HG03095 (cell line): ENCODE measurements around the gene TYMP.

Experiments used
- ATAC-seq: cut with Tn5 transposase; IDR thresholded peaks from one replicate; pipeline ENCODE4 v1.9.1; 2021; ENCODE audit warnings: moderate library complexity; ENCODE audit not compliant: unreplicated experiment

The TYMP gene

DNA sequence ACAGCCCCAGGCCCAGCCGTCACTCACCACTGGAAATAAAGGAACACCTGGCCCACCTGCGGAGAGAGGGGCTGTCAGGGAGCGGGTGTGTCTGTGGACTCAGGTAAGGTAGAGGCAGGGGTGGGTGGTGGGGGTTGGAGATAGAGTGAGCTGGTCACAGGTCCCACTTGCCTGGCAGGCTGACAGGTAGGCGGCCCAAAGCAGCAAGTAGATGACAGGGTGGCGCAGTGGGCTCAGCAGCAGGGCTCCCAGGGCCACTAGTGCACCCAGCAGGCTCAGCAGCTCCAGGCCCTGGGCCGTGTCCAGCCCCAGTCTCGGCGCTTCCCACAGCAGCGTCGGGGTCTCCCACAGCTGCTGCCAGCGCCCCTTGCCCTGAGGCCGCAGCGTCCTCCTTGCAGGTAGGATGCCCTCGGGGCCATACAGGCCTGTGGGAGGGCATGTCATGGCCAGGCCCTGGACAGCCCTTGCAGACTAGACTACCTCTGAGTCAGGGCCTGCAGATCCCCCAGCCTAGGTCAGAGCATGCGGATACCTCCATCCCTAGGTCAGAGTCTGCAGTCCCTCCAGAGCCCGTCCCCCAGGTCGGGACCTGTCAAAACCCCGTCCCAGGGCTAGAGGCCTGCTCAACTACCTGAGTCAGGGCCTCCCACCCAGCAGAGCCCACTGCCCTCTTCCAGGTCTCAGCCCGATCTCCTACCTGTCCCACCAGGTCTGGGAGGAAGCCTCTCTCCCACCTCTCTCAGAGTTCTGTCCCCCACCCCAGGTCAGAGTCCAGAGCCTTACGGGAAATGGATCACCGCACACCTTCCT lies 23.0 kb downstream of the TYMP start:
- no peak for ATAC-seq

DNA sequence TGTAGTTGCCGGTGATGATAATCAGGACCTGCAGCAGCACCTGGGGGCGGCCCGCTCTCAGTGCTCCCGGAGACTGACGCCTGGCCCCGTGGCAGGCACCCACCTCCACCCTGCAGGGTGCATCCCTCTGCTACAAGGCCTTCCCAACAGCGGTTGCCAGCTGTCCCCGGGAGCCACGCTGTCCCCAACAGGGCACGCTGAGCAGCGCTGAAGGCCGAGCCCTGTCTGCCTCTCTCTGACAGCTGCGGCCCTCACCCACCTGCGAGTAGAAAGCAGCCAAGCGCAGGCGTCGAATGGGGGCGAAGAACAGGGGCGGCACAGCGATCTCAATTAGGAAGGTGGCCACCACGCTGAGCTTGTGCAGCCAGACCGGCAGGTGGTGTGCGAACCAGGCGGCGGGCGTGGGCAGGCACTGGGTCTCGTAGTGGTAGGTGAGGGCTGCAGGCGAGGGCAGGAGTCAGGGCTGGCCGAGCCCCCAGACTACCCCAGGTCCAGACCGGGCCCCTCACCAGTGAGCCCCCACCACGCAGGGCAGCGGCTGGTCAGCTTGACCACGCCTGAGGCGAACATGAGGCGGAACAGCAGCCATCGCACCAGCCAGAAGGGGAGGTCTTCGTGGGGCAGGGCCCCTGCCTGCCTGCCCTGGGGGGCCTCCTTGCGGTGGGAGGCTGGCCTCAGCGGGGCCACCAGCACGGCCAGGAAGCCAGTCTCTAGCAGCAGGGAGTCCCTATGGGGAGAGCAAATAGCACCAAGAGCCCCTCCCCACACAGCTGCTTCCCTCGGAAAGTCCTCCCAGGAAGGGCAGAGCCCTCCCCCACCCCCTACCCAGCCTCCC lies 23.8 kb downstream of the TYMP start:
- no peak for ATAC-seq

- ATAC-seq = no peak
These were observed 24.5 kb downstream of the TYMP start for GRCh38 chr22:50505276-50505775.

DNA sequence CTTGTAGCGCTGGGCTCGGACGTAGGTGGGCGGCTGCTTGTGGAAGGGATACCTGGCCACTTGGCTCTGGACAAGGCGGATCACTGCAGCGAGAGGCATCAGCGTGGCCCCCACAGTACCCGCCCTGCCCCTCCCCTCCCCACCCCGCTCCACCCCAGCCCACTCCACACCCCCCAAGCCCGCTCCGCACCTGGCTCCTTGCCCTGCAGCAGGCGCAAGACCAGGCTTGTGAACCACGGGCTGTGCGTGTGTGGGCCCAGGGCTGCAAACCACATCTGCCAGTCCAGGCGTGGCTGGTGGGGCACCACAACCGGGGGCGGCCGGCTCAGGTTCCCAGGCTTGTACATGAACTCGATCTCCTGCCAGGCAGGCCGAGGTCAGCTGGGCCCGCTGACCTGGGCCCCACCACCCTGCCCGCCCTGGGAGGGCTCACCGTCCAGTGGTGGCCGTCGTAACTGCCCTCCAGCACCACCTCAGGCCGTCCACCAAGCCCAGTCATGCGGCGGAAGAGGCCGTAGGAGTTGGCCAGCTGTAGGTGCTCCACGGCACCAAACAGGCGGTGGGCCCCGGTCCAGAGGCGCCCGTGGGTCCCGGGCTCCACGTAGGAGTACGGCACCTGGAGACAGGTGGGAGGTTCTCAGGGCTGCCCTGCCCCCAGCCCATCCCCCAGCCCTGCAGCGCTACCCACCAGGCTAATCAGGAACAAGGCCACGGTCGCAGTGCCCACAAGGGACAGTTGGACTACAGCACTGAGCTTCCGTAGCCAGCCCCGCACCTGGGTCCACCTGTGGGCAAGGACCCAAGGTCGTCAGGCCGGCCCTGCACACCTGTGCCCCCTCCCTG lies 25.2 kb downstream of the TYMP start:
- ATAC-seq = no peak

- no peak for ATAC-seq
These were observed 26.2 kb downstream of the TYMP start for GRCh38 chr22:50503475-50504145.

DNA sequence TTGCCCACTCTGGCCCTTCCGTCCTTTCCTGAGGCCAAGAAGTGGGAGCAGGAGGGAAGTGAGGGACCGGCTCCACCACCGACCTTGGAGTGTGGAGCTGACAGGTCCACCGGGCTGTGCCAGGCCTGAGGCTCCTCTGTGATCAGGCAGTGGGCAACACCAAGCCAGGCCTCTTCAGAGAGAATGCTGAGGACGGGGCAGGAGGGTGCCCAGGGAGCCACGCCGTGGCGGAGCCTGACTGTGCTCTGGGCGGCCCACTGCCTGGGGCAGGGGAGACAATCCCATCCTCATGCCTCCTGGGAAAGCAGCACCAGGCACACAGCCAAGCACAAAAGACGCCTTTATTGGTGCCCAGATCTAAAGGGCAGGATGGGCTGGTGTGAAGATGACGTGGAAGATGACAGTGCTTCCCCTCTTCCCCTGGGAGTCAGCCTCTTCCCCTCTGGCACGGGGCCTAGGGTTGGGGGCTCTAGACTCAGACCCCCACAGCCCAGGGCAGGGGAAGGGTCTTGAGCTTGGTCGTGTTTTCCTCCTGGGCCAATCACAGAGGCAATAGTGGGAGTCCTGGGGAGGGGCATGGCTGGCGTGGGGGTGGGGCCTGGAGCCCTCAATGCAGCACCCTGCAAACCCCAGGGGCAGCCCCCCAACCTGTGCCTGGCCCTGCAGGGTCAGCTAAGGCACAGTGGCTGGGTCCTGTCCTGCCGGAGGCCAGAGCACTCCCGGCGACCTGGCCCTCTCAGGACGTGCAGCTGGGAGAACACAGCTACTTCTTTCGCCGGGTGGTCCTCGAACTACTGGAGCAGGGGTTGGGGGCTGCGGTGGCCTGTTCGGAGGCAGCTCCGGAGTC lies 27.0 kb downstream of the TYMP start:
- no peak for ATAC-seq

GRCh38 chr22:50502096-50502495 lies 27.7 kb downstream of the TYMP start:
- ATAC-seq = no peak

DNA sequence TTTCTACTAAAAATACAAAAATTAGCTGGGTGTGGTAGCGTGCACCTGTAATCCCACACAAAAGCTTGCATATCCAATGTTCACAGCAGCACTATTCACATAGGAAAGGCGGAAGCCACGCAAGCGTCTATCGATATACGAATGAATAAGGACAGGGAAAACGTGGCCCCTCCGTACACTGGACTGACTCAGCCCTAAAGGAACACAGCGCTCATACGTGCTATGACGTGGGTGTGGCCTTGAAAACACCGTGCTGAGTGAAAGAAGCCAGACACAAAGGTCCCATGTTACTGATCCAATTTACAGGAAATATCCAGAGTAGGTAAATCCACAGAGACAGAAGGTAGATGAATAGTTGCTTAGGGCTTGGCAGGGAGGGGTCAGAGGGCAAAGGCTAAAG lies 29.4 kb downstream of the TYMP start:
- no peak for ATAC-seq

DNA sequence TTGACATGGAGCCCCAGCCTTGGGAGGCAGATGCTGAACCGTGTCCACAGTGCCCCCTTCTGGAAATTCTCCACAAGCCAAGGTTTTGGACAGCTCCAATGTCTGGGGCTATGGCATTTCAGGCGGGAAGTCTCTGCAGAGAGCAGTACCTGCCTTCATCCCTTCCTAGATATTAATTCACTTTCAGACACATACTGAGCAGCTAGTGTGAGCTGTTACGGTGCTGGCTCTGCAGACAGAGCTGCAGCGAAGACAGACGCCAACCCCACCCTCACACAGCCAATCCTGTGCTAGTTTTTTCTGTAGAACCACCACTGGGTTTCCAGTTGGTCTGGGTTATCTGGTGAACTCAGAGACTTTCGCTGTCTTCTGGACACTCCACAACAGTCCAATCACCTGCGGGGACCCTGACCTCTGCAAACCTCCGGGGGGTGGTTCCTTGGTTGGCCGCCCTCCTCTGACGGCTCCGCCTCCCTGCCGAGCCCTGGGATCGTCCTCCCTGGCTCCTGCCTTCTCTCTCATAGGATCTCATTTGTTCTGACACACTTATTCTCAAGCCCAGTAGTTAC lies 31.4 kb downstream of the TYMP start:
- ATAC-seq = no peak

DNA sequence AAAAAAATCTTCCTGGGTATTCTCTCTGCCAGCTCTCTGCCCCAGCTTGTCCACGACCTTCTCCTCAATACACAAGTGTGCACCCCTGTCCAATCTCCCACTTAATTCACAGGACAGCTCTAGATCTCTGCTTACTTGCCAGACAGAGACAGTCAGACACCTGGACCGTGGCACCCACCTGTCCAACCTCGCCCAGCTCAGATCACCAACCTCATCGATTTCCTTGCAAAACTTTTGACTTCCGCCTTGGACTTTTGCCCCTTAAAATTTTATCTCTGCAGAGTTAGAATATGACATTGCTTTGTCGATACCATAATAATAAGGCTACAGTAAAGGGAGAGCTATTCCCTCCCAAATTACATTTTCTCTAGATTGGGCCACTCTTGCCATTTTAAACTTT lies 32.7 kb downstream of the TYMP start:
- ATAC-seq = no peak

DNA sequence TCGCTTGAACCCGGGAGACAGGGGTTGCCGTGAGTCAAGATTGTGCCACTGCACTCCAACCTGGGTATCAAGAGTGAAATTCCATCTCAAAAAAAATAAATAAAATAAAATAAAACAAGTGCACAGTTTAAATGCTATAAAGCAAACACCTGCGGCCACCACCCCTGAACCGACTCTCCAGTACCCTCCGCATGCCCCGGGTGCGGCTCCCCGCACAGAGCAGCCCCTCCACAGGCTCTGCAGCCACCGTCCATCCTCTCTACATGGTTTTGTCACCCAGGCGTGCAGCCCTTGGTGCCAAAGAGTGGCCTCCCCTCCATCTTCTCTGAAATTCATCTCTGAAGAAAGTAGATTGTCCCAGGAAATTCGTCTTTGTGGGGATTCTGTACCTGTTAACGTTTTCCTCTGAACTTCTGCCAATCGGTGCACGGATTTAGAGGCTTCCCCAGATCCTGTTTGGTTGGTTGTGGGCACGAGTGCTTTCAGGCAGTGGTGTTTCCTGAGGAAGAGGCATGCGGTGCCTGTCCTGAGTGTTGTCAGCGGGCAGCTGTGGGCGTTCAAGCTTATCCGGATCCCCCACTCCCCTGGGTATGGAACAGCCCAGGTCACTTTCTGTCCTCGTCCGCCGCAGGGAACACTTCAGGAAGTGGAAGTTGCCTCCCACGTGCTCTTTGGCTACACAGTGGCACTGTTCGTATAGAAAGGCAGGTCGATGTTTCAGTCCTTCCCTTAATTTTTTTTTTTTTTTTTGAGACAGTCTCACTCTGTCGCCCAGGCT lies 39.1 kb downstream of the TYMP start:
- no peak for ATAC-seq

GRCh38 chr22:50489363-50490243 lies 40.2 kb downstream of the TYMP start:
- no peak for ATAC-seq

DNA sequence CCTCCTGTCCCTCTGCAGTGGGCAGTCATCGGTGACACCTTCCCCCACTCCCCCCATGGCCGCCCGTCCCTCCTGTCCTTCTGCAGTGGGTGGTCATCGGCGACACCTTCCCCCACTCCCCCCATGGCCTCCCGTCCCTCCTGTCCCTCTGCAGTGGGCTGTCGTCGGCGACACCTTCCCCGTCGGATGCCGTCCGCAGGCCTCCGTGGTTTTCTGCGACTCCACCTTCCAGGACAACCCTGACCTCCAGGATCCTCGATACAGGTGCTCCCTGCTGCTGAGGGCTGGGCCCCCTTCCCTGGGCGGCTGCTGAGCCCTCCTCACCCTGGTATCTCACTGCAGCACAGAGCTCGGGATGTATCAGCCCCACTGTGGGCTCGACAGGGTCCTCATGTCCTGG lies 40.9 kb downstream of the TYMP start:
- no peak for ATAC-seq

GRCh38 chr22:50488006-50488677 lies 41.7 kb downstream of the TYMP start:
- ATAC-seq = no peak

GRCh38 chr22:50487290-50488005 lies 42.4 kb downstream of the TYMP start:
- ATAC-seq = no peak

- ATAC-seq = no peak
These were observed 43.1 kb downstream of the TYMP start, which contains the start of gene MIOX for GRCh38 chr22:50486561-50487289. TSS of gene MIOX (plus strand) at chr22:50486859. CDS start at chr22:50486898, 39 bp downstream.
